HG02943 (cell line): ENCODE results near the gene PCYOX1L.

Experiments used
- ATAC-seq: cut with Tn5 transposase; IDR thresholded peaks from one replicate; pipeline ENCODE4 v1.9.1; 2021; ENCODE audit warnings: mild to moderate bottlenecking, low read depth, moderate library complexity; ENCODE audit not compliant: unreplicated experiment

Gene PCYOX1L

GRCh38 chr5:149405550-149406202 lies 47.8 kb downstream of the PCYOX1L start:
- no peak for ATAC-seq

DNA sequence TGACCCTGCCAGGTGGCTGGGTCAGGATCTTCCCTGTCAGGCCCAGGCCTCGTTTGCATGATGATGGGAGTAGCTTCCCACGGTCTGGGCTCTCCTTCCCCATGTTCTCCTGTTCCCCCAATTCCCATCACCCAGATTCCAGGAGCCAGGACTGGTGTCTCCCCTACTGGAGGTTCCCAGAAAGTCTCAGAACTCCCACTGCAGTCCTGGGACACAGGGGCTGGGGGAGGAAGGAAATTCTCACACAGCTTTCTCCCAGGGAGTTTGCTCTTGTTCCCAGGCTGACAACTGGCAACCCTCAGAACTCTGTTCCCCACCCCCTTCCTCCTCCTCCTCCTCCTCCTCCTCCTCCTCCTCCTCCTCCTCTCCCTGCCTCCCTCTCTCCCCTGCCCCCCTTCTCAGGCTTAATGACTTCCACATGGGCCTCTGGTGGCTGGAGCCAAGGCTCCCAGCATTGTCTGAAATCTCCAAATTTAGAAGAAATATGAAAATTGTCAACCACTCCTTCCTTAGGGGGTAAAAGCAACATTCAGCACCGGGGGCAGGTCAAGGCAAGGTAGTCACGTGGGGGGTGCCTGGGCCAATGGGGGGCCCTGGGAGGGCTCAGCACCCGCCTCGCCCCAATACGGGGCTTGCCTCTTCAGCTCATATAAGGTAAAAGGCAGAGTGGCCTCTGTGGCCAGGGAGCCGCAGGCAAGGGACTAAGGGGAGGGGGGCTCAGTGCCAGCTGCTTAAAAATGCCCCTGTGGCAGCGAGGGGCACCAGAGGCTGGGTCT lies 48.5 kb downstream of the PCYOX1L start:
- ATAC-seq: no peak

DNA sequence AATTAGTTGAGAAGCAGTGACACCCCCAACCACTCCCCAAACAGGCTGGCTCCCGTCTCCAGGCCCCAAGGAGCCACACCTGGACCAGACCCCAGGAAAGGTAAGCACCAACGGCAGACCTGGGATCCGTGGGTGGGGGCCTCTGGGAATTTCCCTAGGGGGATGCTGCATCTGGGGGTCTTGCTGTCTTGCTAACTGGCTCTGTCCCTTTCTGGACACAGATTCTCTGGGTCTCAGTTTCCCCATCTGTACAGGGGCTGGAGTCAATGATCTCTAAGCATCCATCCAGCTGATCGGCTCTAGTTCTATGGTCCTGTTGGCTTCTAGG lies 49.1 kb downstream of the PCYOX1L start:
- ATAC-seq: no peak

GRCh38 chr5:149407323-149408251 lies 49.7 kb downstream of the PCYOX1L start:
- ATAC-seq: no peak

GRCh38 chr5:149408252-149409099 lies 50.6 kb downstream of the PCYOX1L start:
- no peak for ATAC-seq

DNA sequence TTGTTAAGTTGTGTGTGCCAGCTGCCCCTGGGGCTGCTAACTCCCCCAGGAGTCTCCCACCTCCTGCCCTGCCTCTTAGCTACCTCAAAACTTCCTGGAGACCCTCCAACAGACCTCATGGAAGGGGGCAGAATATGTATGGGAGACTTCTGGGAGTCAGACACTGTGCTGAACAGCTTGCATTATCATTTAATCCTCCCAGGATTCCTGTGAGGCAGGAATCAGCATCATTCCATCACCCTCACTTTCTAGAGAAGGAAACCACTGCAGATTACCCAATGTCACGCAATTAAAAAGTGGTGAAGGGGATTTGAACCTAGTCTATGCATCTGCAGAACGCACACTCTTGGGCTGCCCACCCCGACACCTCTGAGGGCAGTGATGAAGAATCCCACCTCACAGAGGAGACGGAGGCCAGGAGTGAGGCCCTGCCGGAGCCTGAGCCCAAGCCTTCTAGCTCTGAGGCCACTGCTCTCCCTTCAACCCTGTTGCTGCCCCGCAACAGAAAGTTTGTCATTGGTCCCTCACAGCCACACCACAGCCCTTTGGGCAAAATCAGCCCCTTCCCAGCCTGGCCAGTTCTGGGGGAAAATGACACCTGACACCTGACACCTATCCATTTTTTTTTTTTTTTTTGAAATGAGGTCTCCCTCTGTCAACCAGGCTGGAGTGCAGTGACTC lies 51.6 kb downstream of the PCYOX1L start:
- ATAC-seq: no peak

DNA sequence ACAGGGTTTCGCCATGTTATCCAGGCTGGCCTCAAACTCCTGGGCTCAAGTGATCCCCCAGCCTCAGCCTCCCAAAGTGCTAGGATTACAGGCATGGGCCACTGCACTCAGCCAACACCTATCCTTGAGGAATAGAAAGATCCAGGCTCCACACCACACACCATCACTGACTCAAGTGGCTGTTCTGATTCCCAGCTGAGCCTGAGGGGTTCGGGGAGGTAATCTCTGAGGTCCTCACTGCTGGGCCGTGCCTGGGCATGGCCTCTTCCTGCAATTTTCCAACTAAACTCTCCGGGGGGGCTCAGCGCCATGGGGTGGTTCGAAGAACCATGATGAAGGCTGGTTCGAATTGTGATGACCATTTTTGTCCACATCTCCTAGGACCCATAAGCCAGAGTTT lies 52.2 kb downstream of the PCYOX1L start:
- ATAC-seq: no peak

- no peak for ATAC-seq
Measured at GRCh38 chr5:149410721-149411432, 53.0 kb downstream of the PCYOX1L start.

DNA sequence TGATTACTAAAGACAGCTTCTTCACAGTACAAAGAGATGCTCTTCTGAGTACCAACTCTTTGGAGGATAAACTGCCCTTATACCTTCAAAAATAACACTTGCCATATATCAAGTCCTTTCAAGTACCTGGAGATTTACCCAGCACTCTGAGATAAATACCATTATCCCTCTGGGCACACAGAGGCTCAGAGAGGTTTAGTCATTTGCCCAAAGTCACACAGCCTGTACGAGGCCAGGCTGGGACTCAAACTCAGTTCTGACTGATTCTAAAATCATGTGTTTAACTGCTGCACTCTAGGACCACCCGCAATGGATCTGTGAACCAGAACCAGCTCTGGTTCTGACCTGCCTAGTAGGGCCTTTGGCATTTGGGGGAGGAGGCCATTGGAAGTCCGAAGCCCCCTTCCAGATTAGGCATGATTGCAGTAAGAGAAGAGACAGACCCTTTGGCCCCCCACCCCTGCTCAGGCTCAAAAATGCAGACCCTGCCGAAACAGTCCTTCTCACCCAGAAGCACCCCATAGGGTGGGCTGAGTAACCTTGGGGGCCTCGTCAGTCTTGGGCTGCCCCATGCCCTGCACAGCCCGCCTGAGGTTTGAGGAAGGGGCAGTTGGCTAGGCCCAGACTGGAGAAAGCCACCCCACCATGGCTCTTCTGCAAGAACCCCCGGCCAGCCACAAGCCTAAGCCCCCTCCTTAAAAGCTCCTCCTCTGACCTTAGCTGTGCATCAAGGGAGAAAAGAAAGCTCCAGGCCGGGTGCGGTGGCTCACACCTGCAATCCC lies 54.1 kb downstream of the PCYOX1L start:
- ATAC-seq: no peak

DNA sequence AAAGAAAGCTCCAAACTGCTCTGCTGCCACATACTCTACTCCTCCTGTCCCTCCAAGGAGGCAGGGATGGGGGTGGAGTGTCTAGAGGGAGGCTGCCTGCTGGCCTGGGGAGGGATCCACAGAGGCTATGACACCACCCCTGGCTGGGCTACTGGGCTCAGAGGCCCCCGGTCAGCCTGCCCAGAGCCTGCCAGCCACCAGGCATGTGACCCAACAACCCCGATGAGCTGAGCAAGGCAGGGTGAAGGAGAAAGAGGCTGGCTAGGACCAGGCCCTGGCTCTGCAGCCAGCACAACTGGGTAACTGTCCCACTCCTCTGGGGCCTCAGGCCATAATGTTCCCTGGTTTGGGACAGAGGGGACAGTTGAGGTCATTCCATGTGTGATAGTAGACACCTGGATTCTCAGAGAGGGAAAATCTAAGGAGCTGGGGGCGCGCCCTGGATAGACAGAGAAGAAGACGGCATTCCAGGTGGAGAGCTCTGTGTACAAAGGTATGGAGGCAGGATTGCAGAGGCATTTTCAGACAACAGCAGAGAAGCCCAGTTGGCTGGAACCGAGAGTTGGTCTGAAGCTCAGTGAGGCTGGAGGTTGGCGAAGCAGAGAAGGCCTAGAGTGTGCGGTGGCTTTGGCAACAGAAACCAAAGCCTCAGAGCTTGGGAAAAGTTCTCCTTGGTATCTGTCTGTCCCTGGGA lies 55.1 kb downstream of the PCYOX1L start:
- no peak for ATAC-seq

GRCh38 chr5:149413477-149414210 lies 55.8 kb downstream of the PCYOX1L start:
- no peak for ATAC-seq

DNA sequence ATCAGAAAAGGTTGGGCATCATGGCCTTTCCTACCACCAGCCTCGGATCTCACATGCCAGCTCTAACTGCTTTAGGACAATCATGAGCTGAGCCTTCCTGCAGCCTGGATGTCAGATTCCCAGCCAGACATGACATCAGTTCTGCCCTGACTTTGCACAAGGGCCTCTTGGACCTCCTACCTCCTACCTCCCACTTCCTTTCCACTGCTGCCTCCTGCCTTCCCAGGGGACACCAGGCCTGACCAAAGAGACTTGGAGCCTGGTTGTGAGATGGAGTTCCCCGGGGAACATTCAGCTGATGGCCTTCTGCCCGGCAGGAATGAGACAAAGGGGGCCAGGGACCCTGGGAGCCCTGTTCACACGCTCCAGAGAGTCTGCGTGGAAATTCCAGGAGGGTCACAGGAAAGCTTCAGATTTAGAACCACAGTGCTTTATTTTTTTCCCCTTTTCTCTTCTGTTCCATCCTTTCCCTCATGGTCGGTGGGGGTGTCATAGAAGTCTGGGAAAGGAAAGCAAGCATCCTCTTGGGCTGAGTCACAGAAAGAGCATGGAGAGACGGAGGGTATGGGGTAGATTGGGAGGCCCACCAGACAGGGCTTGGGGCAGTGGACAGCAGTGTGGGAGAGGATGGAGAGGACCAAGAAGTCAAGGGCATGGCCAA lies 56.7 kb downstream of the PCYOX1L start:
- no peak for ATAC-seq

DNA sequence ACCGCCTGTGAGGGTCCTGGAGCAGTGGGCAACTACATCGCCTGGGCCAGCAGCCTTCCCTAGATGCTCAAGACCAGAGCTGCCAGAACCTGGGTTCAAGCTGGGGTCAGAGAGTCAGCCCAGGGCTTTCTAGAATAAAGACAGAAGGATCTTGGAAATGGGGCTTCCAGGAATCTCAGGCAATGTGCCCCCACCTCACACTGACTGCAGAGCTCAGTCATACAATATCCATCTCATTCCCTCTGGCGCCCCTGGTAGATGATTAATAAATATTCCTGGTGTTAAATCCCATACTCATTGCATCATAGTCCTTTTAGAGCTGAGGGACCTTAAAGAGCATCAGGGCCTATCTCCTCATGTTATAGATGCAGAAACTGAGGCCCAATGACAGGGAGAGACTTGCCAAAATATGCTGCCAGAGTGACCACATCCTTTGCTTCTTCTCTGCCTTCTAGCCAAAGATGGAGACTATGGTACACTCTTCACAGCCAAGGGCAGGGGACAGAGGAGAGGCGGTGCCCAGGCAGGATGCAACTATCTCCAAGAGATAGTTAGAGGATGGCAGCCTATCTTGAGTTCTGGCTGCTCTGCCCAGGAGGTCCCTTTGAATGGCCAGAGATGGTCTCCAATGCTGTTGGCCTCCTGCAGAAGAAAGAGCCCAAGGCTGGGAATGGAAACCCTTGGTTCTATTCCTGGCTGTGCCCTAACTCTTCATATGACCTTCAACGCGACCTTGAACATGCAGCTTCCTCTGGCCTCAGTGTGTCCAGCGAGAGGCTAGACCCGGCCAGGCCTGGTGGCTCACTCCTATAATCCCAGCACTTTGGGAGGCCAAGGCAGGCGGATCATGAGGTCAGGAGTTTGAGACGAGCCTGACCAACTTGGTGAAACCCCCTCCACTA lies 57.5 kb downstream of the PCYOX1L start:
- ATAC-seq: no peak

DNA sequence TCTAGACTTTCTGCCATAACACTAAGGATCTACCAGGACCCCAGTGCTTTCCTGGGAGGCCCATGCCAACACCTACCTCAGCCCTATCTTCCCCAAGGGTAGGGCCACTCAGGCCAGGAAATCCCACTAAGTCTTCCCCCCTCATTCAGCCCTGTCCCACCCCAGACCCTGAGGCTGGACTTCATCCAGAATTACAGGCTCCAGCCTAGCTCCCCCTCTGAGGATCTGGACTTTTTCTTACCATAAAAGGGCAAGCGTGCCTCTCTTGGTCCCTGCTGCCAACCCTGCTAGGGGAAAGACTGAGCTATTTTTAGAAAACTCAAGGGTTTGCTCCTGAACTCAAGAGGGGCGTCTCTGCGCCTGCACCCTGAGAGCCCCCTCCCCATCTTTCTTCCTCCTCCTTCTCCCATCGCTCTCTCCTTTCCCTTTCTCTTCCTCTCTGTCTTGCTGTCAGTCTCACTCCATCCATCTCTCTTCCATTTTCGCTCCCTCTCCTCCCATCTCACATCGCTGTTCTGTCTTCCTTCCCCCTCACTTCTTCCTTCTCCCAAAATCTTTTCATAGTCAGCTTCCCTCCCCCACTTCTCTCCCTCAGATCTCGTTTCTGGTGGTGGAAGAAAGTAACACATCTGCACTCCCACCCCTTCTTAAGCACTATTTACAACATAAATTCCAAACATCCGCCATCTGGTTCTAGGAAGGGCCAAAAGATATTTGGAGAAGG lies 59.3 kb downstream of the PCYOX1L start:
- ATAC-seq: no peak
